ENCODE data around the gene SFXN5.

SFXN5 gene

DNA sequence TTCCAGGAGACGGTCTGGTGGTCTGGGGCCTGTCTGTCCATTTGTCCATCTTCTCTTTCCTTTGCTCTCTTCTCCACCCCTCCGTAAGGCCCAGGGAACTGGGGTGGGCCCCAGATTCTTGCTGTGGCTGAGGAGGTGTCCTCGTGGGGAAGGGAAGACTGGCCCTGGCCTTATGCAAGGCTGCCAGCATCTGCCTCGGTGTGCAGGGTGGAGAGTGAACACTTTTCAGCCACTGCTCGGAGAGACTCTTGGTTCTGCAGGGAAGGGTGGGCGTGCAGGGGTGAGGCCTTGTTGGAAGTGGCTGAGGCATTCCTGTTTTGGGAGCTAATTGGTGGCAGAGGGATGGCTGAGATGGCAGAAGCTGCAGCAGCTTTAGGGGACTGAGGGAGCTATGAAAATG is 131.2 kb downstream of the SFXN5 start:
- no peak for DNase-seq (ENCODE audit: low spot score)

- no peak for DNase-seq (ENCODE audit: low spot score)
These were observed 133.1 kb downstream of the SFXN5 start for GRCh38 chr2:72938455-72938854.

- DNase-seq (ENCODE audit: low spot score), result no peak
These were observed 134.2 kb downstream of the SFXN5 start for GRCh38 chr2:72937356-72937669.

DNA sequence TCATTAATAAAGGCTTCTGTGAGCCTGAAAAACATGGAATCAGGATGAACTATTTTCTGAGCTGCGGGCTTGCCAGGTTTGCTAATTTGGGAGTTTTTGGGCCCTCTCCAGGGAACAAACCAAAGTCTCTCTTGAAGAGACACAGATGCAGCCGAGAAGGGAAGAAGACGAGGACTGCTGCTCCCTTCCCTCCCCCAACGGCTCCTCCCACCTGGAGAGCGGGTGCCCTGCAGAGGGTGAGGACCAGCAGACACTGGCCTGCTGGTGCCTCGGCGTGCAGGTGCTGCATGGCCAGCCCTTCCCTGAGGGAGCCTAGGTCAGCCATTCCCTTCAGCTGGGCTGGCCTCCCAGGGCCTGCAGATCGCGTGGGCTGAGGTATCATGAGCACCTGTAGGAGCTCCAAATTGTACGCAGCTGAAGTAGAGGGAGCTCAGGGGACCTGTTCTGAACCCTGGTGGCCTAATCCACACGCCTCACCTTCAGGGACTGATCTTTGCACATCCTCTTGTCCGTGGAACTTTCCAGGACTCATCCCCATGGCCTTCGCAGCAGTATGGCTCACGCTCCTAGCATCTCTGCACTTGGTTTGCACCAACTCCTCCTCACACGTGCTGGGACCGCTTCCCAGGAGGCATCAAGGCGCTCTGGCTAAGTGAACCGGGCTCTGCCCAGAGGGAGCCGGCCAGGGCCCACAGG is 134.7 kb downstream of the SFXN5 start:
- DNase-seq (ENCODE audit: low spot score), result no peak

GRCh38 chr2:72935611-72935957 is 135.9 kb downstream of the SFXN5 start:
- no peak for DNase-seq (ENCODE audit: low spot score)

DNA sequence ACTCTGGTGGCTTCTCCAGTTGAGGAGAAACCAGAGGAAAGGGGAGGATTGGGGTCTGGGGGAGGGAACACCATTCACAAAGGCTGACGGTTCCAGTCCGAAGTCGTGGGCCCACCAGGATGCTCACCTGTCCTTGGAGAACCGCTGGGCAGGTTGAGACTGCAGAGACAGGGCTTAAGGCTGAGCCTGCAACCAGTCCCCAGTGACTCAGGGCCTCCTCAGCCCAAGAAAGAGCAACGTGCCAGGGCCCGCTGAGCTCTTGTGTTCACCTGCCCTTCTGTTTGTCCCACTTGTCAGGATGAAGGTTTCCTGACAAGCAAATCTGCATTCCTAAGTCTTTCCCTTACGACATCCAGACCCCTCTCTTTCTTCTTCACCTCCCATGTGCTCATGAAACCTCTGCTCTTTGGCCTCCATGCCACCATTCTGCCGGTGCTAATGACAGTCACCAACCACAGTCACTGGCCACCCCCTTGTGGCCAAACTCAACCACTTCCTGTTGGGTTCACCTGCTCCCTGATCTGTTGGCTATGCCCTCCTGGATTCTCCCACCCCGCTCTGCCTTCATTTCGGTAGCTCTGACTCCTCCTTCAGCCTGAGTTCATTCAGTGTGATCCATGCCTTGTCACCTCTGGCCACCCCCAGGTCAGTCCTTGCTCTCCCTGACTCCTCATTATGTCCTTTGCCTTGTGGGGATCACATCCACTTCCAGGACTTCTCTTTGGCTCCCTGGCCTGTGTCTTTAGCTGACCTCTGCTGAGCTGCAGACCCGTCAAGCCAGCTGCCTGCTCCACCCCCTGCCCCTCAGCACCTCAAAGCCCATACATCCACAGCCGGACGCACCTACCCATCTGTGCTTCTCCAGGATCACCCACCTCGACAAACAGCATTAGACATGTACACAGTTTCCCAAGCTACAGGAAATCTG is 136.6 kb downstream of the SFXN5 start:
- no peak for DNase-seq (ENCODE audit: low spot score)

- DNase-seq (ENCODE audit: low spot score), result no peak
These were observed 137.8 kb downstream of the SFXN5 start for GRCh38 chr2:72933646-72934151.

DNA sequence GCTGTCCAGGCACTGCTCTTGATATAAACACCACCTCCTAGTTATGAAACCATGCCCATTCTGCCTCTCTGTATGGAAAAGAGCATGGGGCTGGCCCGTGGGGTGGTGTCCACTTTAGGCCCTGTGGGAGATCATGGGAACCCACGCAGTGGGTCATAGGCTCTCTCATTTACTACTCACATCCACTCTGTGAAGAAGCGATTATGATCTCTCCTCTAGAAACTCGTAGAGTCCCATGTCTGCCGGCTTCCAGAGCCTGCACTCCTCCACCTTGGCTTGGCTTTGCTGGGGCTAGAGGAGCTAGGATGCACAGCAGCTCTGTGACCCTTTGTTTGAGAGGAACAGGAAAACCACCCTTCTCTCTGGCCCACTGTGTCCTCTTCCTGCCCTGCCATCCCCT is 138.3 kb downstream of the SFXN5 start:
- no peak for DNase-seq (ENCODE audit: low spot score)

GRCh38 chr2:72932805-72933204 is 138.7 kb downstream of the SFXN5 start:
- DNase-seq (ENCODE audit: low spot score), result no peak

GRCh38 chr2:72932045-72932740 is 139.3 kb downstream of the SFXN5 start:
- DNase-seq (ENCODE audit: low spot score), result no peak

GRCh38 chr2:72931280-72931910 is 140.1 kb downstream of the SFXN5 start:
- no peak for DNase-seq (ENCODE audit: low spot score)

DNA sequence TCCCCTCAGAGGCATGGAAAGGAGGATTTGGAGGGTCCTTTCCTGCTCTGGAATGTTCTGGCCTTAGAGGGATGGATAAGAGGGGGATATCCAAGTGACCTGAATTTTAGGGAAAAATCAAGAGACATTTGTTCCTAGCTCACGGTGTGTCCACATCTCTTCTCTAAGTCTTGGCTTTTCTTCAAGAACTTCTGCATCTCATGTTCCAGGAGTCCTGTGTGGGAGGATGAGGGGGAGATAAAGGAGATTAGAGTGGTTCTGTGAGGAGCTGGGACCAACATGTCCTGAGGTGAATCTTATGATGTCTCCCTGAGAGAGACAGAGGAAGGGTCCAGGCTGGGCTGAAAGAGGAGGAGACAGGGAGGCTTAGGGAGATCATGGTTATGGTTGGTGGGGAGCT is 142.5 kb downstream of the SFXN5 start:
- DNase-seq (ENCODE audit: low spot score), result no peak

GRCh38 chr2:72927619-72928550 is 143.6 kb downstream of the SFXN5 start:
- no peak for DNase-seq (ENCODE audit: low spot score)

DNA sequence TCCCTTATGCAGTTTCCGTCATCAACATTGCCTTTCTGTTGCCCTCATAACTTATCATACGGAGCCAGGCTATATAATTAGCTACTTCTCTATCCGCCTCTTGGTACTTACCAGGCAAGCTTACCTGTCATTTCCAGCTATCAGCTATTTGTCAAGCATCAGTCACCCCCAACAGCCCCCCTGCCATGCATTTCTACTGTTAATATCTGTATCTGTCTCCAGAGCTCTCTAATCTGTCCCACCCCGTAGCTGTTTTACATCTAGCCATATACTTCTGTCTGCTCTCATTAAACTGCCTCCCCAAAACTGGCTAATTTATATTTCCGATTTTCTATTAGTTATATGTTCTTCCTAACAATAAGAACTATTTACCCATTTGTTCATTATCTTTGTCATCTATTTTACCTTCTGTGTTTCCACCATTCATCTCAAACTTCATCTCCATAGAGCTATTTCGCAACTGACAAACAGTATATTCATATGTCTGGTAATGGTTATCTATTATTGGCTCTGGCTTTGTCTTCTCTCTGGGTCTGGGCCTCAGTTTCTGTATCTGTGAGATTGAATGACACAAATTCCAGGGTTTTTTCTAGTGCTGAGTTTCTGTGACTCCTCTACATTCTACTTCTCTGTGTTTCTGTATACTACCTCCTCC is 144.6 kb downstream of the SFXN5 start:
- DNase-seq (ENCODE audit: low spot score), result no peak

DNA sequence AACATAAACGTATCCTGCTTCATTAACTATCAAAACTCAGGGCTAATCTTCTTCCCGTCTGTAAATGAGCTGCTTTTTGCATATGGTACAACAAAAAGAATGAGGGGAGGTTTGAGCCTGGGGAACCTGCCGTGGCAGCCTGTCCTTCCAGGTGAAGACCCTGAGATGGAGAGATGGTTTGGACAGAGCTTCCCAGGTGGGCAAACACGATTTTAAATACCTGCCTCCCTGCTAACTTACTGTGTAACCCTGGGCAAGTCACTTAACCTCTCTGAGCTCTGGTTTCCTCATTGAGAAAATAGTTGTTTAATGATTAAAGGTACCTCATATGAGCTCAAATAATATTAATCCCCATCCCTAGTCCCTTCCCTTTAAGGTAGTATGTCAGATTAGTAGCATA is 145.1 kb downstream of the SFXN5 start:
- no peak for DNase-seq (ENCODE audit: low spot score)

DNA sequence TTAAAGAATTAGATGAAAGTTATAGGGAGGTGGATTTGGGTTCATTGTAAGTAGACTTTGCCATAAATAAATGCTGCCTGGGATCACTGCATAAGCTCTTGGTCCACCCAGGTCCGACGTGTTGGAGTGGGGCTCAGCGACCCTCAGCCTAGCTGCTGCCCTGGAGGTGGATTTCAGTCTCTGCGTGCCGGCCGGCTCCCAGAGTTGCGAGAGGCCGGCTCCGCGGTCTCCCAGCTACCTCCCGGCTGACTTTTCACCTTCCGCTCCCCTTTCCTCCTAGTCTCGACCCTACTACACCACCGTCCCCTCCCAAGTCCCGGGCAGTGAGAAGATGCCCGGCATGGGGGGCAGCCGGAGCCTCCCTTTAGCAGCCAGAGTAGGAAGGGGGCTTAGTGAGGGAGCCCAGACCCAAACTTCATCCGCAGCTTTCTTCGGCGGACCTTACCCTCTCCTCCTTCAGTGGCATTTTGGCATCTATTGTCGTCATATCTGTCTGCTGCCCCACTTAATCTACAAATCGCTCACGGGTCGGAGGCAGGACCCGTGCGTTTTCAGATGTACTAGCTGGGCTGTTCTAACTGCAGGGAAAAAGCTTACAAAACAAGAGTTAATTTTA is 146.1 kb downstream of the SFXN5 start:
- DNase-seq (ENCODE audit: low spot score), result no peak

DNA sequence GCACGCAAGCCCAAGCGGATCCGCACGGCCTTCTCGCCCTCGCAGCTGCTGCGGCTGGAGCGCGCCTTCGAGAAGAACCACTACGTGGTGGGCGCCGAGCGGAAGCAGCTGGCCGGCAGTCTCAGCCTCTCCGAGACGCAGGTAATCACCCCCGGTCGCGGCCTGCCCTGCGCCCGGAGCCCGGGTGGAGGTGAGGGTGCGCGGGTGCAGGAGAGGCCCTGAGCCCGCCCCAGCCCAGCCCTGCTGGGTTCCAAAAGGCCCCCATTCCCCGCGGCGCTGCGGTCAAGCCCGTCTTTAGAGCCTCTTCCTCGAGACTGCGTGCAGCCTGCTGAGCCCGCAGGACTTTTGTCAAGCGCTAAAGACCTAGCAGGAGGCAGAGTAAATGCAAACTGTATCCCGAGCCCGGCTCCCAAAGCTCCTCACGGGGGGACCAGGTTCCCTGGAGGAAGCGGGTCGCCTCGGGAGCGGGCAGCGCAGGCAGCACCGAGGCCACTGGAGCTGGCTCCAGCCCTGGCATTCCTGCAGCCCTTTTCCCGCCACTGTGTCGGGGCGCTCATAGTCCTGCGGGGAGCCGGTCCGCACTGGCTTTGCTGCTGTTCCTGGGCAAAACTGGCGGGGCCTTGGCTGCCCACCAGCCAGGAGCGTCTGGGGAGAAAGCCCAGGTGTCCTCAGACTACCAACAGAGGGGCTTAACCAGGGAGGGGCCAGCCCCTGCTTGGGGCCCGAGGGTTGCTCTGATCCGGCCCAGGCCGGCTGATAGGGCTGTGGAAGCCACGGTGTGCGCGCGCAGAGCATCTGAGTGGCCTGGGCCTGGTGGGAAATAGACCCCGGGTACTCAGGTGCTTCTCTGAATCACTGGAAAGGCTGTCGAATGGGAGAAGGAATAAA is 146.9 kb downstream of the SFXN5 start:
- DNase-seq (ENCODE audit: low spot score), result no peak

DNA sequence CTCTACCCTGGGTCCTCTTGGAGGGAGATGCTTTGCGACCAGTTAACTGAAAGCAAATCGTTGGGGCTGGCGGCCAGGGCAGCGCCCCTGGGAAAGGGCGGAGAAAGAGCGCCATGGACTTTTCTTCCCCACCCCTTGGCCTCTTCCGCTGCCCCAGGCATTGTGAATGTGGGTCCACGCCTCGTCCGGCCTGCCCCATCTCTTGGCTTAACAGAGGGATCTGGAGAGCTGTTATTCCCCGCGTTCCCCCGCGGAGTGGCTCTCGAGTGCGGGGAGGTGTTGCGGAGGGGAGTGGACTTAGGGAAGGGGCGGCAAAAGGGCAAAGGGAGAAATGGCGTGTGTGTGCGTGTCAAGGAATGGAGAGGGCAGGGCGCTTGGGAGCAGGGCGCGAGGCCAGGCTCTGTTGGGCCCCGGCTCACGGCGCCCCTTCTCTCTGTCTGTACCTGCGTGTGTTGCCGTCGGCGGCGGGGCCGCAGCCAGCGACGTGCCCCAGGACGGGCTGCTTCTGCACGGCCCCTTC is 147.6 kb downstream of the SFXN5 start:
- no peak for DNase-seq (ENCODE audit: low spot score)

GRCh38 chr2:72921853-72922252 is 149.7 kb downstream of the SFXN5 start:
- no peak for DNase-seq (ENCODE audit: low spot score)

Data from LoVo (cell line).